ENCODE data around the gene PIK3R4.

PIK3R4 gene

DNA sequence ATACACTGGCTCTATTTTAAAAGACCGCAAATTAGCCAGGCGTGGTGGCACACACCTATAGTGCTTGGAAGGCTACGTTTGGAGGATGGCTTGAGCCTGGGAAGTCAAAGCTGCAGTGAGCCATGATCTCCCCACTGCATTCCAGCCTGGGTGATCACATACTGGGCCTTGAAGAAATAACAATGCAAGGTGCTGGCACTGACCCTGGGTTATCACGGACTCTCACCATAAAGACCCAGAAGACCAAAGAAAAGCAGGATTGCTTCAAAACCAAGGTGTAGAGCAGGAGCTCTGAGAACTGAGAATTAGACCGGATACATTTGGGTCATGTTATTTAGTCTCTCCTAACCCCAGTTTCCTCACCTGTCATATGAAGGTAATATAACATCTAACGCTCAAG is 14.8 kb downstream of the PIK3R4 start:
- Histone ChIP-seq H3K4me3 (ENCODE audit: low read length, poor library complexity, severe bottlenecking) (no peak overlapping the region), H3K9me3 (ENCODE audit: insufficient read depth, low read depth, low read length) (no peaks in the 10 kb centered on the region), H3K9ac (ENCODE audit: low read depth, low read length, poor library complexity, severe bottlenecking) (no peak overlapping the region), H3K4me2 (ENCODE audit: low read depth, low read length, poor library complexity, severe bottlenecking) (no peak overlapping the region), H3K79me2 (ENCODE audit: insufficient read depth, low read length) (0 out of 2 replicates have a peak, but pooled peaks cover 3% of the 10 kb centered on the region), H3K27me3 (ENCODE audit: insufficient read depth, low read length, poor library complexity, severe bottlenecking) (no peaks in the 10 kb centered on the region), H3K36me3 (ENCODE audit: insufficient read depth, low read length) (peaks cover 27% of the 10 kb centered on the region; the same call in 1 of the 2 replicates), H3F3A (ENCODE audit: low read depth) (no peaks in the 10 kb centered on the region), H3K4me1 (ENCODE audit: insufficient read depth, low read length, poor library complexity, severe bottlenecking) (no peaks in the 10 kb centered on the region), H4K20me1 (ENCODE audit: insufficient read depth, low read length, poor library complexity, severe bottlenecking) (no peaks in the 10 kb centered on the region), H2AFZ (ENCODE audit: low read length) (no peak overlapping the region), H3K9me2 (replicated peaks; ENCODE audit: low read depth, low read length) (no peaks in the 10 kb centered on the region)
- TF ChIP-seq, protein P1, sequence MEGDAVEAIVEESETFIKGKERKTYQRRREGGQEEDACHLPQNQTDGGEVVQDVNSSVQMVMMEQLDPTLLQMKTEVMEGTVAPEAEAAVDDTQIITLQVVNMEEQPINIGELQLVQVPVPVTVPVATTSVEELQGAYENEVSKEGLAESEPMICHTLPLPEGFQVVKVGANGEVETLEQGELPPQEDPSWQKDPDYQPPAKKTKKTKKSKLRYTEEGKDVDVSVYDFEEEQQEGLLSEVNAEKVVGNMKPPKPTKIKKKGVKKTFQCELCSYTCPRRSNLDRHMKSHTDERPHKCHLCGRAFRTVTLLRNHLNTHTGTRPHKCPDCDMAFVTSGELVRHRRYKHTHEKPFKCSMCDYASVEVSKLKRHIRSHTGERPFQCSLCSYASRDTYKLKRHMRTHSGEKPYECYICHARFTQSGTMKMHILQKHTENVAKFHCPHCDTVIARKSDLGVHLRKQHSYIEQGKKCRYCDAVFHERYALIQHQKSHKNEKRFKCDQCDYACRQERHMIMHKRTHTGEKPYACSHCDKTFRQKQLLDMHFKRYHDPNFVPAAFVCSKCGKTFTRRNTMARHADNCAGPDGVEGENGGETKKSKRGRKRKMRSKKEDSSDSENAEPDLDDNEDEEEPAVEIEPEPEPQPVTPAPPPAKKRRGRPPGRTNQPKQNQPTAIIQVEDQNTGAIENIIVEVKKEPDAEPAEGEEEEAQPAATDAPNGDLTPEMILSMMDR (conservative IDR thresholded peaks at IDR 0.05; ENCODE audit: low read length): no peak
- no peak for TF ChIP-seq EZH2phosphoT487 (IDR thresholded peaks at IDR 0.05; ENCODE audit: borderline replicate concordance)

DNA sequence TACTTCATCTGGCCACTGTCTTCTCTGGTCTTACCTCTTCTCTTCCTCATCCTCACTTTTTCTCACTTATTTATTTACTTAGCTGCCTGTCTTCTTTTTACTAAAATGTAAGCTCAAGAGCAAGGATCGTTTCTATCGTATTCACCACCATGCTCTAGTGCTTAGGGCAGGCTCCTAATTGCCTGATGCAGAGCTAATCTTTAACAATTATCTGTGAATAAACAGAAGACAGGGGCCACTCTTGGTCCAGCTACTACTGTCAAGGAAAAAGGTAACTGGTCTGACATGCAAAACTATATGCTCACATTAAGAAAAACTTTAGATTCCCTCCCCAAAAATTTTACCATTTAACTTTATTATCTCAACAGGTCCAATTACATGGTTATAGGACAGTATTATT is 17.5 kb downstream of the PIK3R4 start:
- no peak overlapping the region for H3K9ac ChIP-seq (ENCODE audit: low read depth, low read length, poor library complexity, severe bottlenecking)
- H2AFZ ChIP-seq (ENCODE audit: low read length): no peak overlapping the region
- H4K20me1 ChIP-seq (ENCODE audit: insufficient read depth, low read length, poor library complexity, severe bottlenecking): no peaks in the 10 kb centered on the region
- no peaks in the 10 kb centered on the region for H3K27me3 ChIP-seq (ENCODE audit: insufficient read depth, low read length, poor library complexity, severe bottlenecking)
- no peaks in the 10 kb centered on the region for H3K9me2 ChIP-seq (replicated peaks; ENCODE audit: low read depth, low read length)
- H3K4me1 ChIP-seq (ENCODE audit: insufficient read depth, low read length, poor library complexity, severe bottlenecking): no peaks in the 10 kb centered on the region
- H3K36me3 ChIP-seq (ENCODE audit: insufficient read depth, low read length): peaks cover 19% of the 10 kb centered on the region; the same call in 1 of the 2 replicates
- H3K9me3 ChIP-seq (ENCODE audit: insufficient read depth, low read depth, low read length): no peaks in the 10 kb centered on the region
- no peaks in the 10 kb centered on the region for H3K79me2 ChIP-seq (ENCODE audit: insufficient read depth, low read length)
- H3K4me3 ChIP-seq (ENCODE audit: low read length, poor library complexity, severe bottlenecking): no peak overlapping the region
- H3K4me2 ChIP-seq (ENCODE audit: low read depth, low read length, poor library complexity, severe bottlenecking): no peak overlapping the region
- no peak for TF ChIP-seq EZH2phosphoT487 (IDR thresholded peaks at IDR 0.05; ENCODE audit: borderline replicate concordance)
- TF ChIP-seq, protein P1 (conservative IDR thresholded peaks at IDR 0.05; ENCODE audit: low read length): no peak
- no peaks in the 10 kb centered on the region for H3F3A ChIP-seq (ENCODE audit: low read depth)

DNA sequence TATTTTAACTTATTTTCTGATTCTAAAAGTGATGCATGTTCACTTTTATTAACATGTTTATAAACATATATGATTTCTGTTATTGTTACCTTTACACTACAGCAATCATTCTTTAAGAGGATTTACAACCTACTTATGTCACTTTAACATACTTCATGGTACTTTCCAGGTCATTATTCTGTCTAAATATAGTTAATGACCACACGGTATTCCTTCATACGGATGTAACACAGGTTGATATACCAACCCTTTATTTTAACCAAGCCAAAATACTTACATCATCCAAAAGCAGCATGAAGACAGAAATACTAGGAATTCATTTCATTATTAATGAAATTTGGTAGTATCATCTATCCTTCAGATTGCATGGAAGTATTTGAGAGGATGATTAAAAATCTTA is 18.6 kb downstream of the PIK3R4 start:
- Histone ChIP-seq H3K4me1 (ENCODE audit: insufficient read depth, low read length, poor library complexity, severe bottlenecking) (no peaks in the 10 kb centered on the region), H3K4me2 (ENCODE audit: low read depth, low read length, poor library complexity, severe bottlenecking) (no peak overlapping the region), H3K36me3 (ENCODE audit: insufficient read depth, low read length) (peaks cover 13% of the 10 kb centered on the region; the same call in 1 of the 2 replicates), H3K9me3 (ENCODE audit: insufficient read depth, low read depth, low read length) (no peaks in the 10 kb centered on the region), H3K79me2 (ENCODE audit: insufficient read depth, low read length) (no peaks in the 10 kb centered on the region), H3K9ac (ENCODE audit: low read depth, low read length, poor library complexity, severe bottlenecking) (no peak overlapping the region), H3F3A (ENCODE audit: low read depth) (no peaks in the 10 kb centered on the region), H3K9me2 (replicated peaks; ENCODE audit: low read depth, low read length) (no peaks in the 10 kb centered on the region), H2AFZ (ENCODE audit: low read length) (no peak overlapping the region), H4K20me1 (ENCODE audit: insufficient read depth, low read length, poor library complexity, severe bottlenecking) (no peaks in the 10 kb centered on the region), H3K27me3 (ENCODE audit: insufficient read depth, low read length, poor library complexity, severe bottlenecking) (no peaks in the 10 kb centered on the region), H3K4me3 (ENCODE audit: low read length, poor library complexity, severe bottlenecking) (no peak overlapping the region)
- no peak for TF ChIP-seq EZH2phosphoT487 (IDR thresholded peaks at IDR 0.05; ENCODE audit: borderline replicate concordance)
- TF ChIP-seq, protein P1 (conservative IDR thresholded peaks at IDR 0.05; ENCODE audit: low read length): no peak
